ENCODE results near the gene ADSS2.
A peak's percentile ranks its signal among the peaks of the same experiment; 100 is the strongest.

The ADSS2 gene

DNA sequence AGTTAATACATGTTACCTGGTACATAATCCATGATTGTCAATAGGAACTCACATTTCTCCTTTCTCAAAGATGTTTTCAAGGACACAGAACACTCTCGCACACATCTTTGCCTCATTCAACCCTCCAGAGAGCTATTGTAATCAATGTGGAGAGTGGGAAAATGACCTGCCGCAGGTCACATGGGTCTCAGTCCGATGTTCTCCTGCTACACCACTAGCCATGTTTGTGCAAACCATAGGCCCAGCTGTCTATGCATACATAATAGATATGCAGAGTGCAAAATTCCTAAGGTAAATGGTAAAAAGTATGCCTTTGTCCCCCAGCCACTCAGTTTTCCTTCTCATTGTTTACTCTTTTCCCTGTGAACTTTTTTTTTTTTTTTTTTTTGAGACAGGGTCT lies 89.2 kb downstream of the ADSS2 start:
- DNase-seq: no peak

GRCh38 chr1:244361764-244362473 lies 89.8 kb downstream of the ADSS2 start:
- peak; percentile 89 for DNase-seq
